ACC112 (cell line): ENCODE data around the gene TNFRSF21.
A peak's percentile ranks its signal among the peaks of the same experiment; 100 is the strongest.

Experiments
- H2AFZ ChIP-seq: fragments of 200-600 bp; sonication (generic); one replicate; pipeline ENCODE4 v1.6.0; 2017; ENCODE audit warnings: antibody characterized with exemption, low read length; ENCODE audit not compliant: unreplicated experiment
- H3K27ac ChIP-seq: fragments of 200-600 bp; sonication (generic); 2 replicates; pipeline ENCODE4 v1.5.1; 2014; ENCODE audit warnings: low read depth, mild to moderate bottlenecking, antibody characterized with exemption, low read length, moderate library complexity
- H3K27me3 ChIP-seq: fragments of 200-600 bp; sonication (generic); 2 replicates; pipeline ENCODE4 v1.6.1; 2014; ENCODE audit warnings: mild to moderate bottlenecking, antibody characterized with exemption, low read length, moderate library complexity, mixed read lengths; ENCODE audit not compliant: insufficient read depth
- H3K36me3 ChIP-seq: fragments of 200-600 bp; sonication (generic); 2 replicates; pipeline ENCODE4 v1.6.1; 2016; ENCODE audit warnings: mild to moderate bottlenecking, antibody characterized with exemption, low read length, moderate library complexity, mixed read lengths; ENCODE audit not compliant: insufficient read depth
- H3K4me1 ChIP-seq: fragments of 200-600 bp; sonication (generic); one replicate; pipeline ENCODE4 v1.6.1; 2016; ENCODE audit warnings: low read length, mixed read lengths; ENCODE audit not compliant: insufficient read depth, unreplicated experiment, control insufficient read depth
- H3K4me3 ChIP-seq: fragments of 200-600 bp; sonication (generic); 2 replicates; pipeline ENCODE4 v1.5.1; 2014; ENCODE audit warnings: mild to moderate bottlenecking, low read depth, low read length
- H3K79me2 ChIP-seq: fragments of 200-600 bp; sonication (generic); one replicate; pipeline ENCODE4 v1.6.0; 2016; ENCODE audit warnings: low read length; ENCODE audit not compliant: control insufficient read depth, unreplicated experiment, insufficient read depth

Gene TNFRSF21

DNA sequence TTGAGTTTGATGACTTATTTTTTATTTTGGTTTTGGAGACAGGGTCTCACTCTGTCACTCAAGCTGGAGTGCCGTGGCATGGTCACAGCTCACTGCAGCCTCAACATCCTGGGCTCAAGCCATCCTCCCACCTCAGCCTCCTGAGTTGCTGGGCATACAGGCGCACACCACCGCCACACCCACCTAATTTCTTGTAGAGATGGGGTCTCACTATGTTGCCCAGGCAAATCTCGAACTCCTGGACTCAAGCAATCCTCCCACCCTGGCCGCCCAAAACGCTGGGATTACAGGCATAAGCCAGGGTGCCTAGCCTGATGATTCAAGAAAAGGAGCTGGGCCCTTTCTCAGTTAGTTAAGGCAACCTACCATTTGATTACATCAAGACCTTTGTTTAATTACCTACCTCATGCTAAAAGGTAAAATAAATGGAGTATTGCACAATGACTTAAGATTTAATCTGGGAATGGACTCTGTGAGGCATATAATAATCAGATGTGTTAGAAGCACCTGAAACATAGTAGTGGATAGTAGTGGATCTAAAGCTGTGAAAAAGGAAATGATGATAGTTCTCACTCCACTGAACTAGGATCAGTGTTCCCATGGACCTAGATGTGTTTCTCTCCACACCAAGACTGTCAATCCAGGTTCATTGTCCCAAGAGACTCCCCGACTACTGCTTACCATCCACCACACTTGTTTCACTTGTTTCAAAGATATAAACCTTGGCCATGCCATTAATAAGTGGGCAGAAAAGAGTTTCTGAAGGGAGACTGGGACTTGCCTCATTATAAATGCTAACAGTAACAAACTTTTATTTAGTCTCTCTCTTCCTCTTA, 2.1 kb downstream of the TNFRSF21 start:
- Histone ChIP-seq H3K27me3 (no peaks in the 10 kb centered on the region), H3K36me3 (no peaks in the 10 kb centered on the region), H3K27ac (no peak overlapping the region), H3K4me3 (peak overlapping the region; percentile 96), H3K4me1 (peaks cover 22% of the 10 kb centered on the region), H2AFZ (peak overlapping the region; percentile 93), H3K79me2 (peaks cover 53% of the 10 kb centered on the region)

DNA sequence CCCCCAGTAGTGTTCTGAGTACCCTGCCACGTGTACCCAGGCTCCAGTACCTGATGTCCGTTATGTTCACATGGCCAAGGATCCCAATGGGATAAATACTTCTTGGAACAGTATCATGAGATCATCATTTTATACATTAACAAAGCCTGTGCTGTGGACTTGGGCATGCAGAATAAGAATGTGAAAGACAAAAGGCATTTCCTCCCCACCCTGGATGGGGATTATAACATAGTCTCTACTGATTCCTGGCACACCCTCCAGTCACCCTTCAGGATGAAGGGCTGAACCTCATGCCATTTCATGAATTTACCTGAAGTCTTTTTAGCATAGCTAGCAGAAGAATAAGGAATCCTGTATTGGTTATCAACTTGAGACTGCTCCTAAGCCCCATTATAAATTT, 2.8 kb downstream of the TNFRSF21 start:
- Histone ChIP-seq H3K27ac (no peak overlapping the region), H3K36me3 (no peaks in the 10 kb centered on the region), H3K4me3 (0 out of 2 replicates have a peak overlapping the region, but pooled peaks have one; percentile 96)

DNA sequence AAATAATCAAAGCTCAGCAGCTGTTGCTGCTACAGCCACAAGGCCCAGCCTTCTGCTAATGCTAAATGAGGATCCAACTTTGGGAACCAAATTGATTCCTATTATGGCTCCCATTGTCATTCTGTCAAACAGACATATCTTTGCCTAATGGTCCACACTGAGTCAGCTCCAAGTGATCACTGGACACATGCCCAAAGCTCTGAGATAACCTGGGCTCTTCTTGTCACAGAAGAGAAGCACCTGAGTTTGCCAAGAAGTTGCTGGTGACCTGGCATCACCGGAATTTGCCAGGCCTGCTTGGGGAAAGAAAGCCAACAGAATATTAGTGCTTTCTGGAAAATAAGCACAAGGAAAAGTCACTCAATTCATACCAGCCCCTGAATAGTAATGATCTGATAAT, 5.8 kb downstream of the TNFRSF21 start:
- no peak overlapping the region for H2AFZ ChIP-seq
- H3K4me1 ChIP-seq: peaks cover 22% of the 10 kb centered on the region
- H3K27ac ChIP-seq: no peak overlapping the region
- H3K27me3 ChIP-seq: no peaks in the 10 kb centered on the region
- no peaks in the 10 kb centered on the region for H3K36me3 ChIP-seq
- H3K79me2 ChIP-seq: peaks cover 76% of the 10 kb centered on the region
- H3K4me3 ChIP-seq: no peak overlapping the region

More for the DNA sequence above, 2.8 kb downstream of the TNFRSF21 start:
- Histone ChIP-seq H3K27me3 (no peaks in the 10 kb centered on the region), H3K79me2 (peaks cover 60% of the 10 kb centered on the region), H2AFZ (no peak overlapping the region), H3K4me1 (peaks cover 22% of the 10 kb centered on the region)

DNA sequence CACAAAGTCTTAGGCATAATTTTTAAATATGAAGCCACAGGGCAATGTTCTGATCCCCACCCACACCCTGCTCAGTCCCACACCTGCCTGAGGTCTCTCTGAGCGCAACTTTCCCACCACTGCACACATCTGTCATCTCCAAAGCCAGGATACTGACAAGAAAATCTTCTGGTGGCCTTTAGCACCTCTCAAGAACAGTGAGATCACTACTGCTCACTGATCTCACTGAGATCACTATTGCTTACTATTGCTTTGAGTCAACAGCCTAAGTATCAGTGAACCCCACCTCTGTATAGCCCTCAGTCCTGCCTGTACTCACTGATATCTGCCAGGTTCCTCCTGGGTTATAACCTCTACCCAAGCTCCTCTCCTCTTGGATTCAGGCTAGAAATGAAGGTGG, 6.4 kb downstream of the TNFRSF21 start:
- H3K36me3 ChIP-seq: no peaks in the 10 kb centered on the region
- H3K27ac ChIP-seq: no peak overlapping the region
- H3K4me3 ChIP-seq: no peak overlapping the region
- H3K27me3 ChIP-seq: no peaks in the 10 kb centered on the region
- peaks cover 71% of the 10 kb centered on the region for H3K79me2 ChIP-seq
- H3K4me1 ChIP-seq: peaks cover 21% of the 10 kb centered on the region
- no peak overlapping the region for H2AFZ ChIP-seq

GRCh38 chr6:47302043-47302442, 7.7 kb downstream of the TNFRSF21 start:
- H2AFZ ChIP-seq: no peak overlapping the region
- peaks cover 8% of the 10 kb centered on the region for H3K4me1 ChIP-seq
- H3K27me3 ChIP-seq: no peaks in the 10 kb centered on the region
- H3K27ac ChIP-seq: no peak overlapping the region
- H3K79me2 ChIP-seq: peaks cover 59% of the 10 kb centered on the region
- H3K36me3 ChIP-seq: no peaks in the 10 kb centered on the region
- H3K4me3 ChIP-seq: no peak overlapping the region

DNA sequence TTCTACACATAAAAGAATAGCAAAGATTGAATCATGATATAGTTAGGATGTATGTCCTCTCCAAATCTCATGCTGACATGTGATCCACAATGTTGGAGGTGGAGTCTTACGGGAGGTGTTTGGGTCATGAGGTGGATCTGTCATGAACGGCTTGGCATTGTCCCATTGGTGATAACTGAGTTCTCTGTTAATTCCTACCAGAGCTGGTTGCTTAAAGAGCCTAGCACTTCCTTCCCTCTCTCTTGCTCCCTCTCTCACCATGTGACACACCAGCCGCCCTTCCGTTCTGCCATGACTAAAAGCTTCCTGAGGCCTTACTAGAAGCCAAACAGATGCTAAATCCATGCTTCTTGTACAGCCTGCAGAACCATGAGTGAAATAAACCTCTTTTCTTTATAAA, 8.3 kb downstream of the TNFRSF21 start:
- Histone ChIP-seq H3K4me3 (no peak overlapping the region), H2AFZ (no peak overlapping the region), H3K27me3 (no peaks in the 10 kb centered on the region), H3K36me3 (no peaks in the 10 kb centered on the region), H3K79me2 (peaks cover 58% of the 10 kb centered on the region), H3K4me1 (peaks cover 3% of the 10 kb centered on the region), H3K27ac (no peak overlapping the region)

- no peak overlapping the region for H3K4me3 ChIP-seq
- H3K27me3 ChIP-seq: no peaks in the 10 kb centered on the region
- no peak overlapping the region for H3K27ac ChIP-seq
- H3K36me3 ChIP-seq: no peaks in the 10 kb centered on the region
- no peaks in the 10 kb centered on the region for H3K4me1 ChIP-seq
- H3K79me2 ChIP-seq: peaks cover 54% of the 10 kb centered on the region
- H2AFZ ChIP-seq: no peak overlapping the region
These were observed 9.3 kb downstream of the TNFRSF21 start for GRCh38 chr6:47300417-47300816.

GRCh38 chr6:47299965-47300364, 9.7 kb downstream of the TNFRSF21 start:
- Histone ChIP-seq H2AFZ (no peak overlapping the region), H3K27ac (no peak overlapping the region), H3K4me3 (no peak overlapping the region), H3K36me3 (no peaks in the 10 kb centered on the region), H3K27me3 (no peaks in the 10 kb centered on the region), H3K79me2 (peaks cover 54% of the 10 kb centered on the region), H3K4me1 (no peaks in the 10 kb centered on the region)

DNA sequence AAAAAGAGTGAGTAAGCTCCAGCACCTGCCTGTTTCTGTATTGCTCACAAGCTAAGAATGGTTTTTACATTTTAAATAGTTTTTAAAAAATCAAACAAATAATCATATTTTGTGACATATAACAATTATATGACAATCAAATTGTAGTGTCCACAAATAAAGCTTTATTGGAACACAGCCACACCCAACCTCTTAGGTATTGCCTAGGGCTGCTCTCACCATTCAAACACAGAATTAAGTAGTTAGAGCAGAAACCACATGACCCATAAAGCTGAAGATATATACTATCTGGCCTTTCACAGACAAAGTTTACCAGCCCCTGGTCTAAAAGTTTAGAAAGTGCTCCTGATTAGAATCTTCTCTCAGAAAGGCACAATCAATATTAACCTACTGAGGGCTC, 11.2 kb downstream of the TNFRSF21 start:
- no peak overlapping the region for H3K27ac ChIP-seq
- H3K36me3 ChIP-seq: no peaks in the 10 kb centered on the region
- H2AFZ ChIP-seq: no peak overlapping the region
- peaks cover 52% of the 10 kb centered on the region for H3K79me2 ChIP-seq
- no peak overlapping the region for H3K4me3 ChIP-seq
- H3K27me3 ChIP-seq: no peaks in the 10 kb centered on the region
- H3K4me1 ChIP-seq: no peaks in the 10 kb centered on the region

GRCh38 chr6:47294990-47295389, 14.7 kb downstream of the TNFRSF21 start:
- Histone ChIP-seq H3K27me3 (no peaks in the 10 kb centered on the region), H3K4me3 (no peak overlapping the region), H2AFZ (no peak overlapping the region), H3K36me3 (peaks cover 7% of the 10 kb centered on the region; the same call in 1 of the 2 replicates), H3K27ac (no peak overlapping the region), H3K4me1 (peaks cover 7% of the 10 kb centered on the region), H3K79me2 (peaks cover 39% of the 10 kb centered on the region)

GRCh38 chr6:47292944-47293343, 16.8 kb downstream of the TNFRSF21 start:
- Histone ChIP-seq H3K79me2 (peaks cover 35% of the 10 kb centered on the region), H3K36me3 (peaks cover 7% of the 10 kb centered on the region; the same call in 1 of the 2 replicates), H3K27ac (peak overlapping the region; percentile 11; the same call in 1 of the 2 replicates), H2AFZ (no peak overlapping the region), H3K27me3 (no peaks in the 10 kb centered on the region), H3K4me1 (peaks cover 7% of the 10 kb centered on the region), H3K4me3 (no peak overlapping the region)
